NCI-H187 (cell line): Measurements from ENCODE around the gene ZNF665.
"Not testable (repeated sequence)": the region's sequence is repeated elsewhere in the genome, so short reads cannot be mapped to it uniquely, and the experiment has no call there.

Source experiments
- DNase-seq, 2 experiments: peaks; one replicate each; lab custom pipeline; 2025; lab: John Stamatoyannopoulos, UW

The ZNF665 gene

GRCh38 chr19:53192771-53193534, at the start of gene ZNF665:
TSS of gene ZNF665 (minus strand) at chr19:53193358. CDS start at chr19:53182898, 10,460 bp downstream.
- peak; percentile 73 to 92 for DNase-seq

GRCh38 chr19:53237114-53237777, 44.1 kb upstream of the ZNF665 start:
- DNase-seq = no peak

DNA sequence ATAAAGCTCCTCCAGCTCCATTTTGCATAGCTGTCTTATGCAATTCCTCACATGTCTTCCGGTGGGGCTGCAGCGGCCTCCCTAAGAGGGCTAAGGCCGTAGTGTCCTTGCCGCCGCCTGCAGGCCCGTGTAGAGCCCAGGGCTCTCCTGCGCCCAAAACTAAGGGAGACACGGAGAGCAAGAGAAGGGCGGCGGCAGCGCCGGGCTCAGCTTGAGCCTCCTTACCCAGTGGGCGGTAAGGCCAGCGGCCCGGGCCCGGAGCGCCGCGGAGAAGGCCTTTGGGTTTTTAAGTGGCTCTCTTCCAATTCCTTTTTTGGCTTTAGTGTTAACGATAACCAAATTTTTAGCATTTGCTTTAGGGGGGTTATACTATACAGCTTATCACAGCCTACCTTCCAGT, 31.4 kb upstream of the ZNF665 start:
- no peak for DNase-seq

GRCh38 chr19:53222716-53223115, 29.6 kb upstream of the ZNF665 start:
- DNase-seq = not testable (repeated sequence)

- no peak for DNase-seq
These were observed 19.7 kb upstream of the ZNF665 start for GRCh38 chr19:53212703-53213320.

- not testable (repeated sequence) for DNase-seq
These were observed 18.4 kb upstream of the ZNF665 start for GRCh38 chr19:53211554-53211953.

DNA sequence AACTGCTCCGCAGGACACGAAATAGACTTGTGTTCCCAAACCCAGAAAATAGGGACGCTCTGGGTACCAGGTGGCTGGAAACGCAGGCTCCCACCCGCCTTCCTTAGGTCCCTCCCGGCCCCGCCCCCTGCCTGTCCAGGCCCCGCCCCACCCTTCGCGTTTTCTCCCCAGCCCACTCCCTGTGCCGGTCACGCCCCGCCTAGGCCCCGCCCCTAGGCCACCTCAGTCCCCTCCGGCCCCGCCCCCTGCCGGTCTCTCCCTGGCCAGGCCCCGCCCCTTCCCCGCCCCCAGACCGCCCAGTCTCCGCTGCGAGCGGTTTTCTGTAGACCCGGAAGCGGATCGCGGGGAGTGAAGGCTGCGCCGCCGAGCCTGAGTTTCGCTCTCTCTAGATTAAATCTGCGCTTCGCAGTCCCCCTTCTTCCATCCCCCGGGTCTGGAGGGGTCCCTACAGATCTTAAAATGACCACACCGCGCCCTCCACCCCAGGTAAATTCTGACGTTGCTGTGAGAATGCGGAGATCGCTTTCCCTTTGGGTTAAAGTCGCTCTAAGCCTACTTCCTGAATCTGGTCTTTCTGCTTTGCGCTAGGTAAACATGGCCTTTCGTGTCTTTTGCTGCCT, 3.7 kb upstream of the ZNF665 start:
- peak; percentile 96 to 99 for DNase-seq

- peak; percentile 35 to 72 for DNase-seq
These were observed 2.2 kb upstream of the ZNF665 start for GRCh38 chr19:53195265-53195903.

- DNase-seq = peak in 1 of 2 experiments; percentile 54
These were observed 521 bp upstream of the ZNF665 start for GRCh38 chr19:53193535-53194222.

DNA sequence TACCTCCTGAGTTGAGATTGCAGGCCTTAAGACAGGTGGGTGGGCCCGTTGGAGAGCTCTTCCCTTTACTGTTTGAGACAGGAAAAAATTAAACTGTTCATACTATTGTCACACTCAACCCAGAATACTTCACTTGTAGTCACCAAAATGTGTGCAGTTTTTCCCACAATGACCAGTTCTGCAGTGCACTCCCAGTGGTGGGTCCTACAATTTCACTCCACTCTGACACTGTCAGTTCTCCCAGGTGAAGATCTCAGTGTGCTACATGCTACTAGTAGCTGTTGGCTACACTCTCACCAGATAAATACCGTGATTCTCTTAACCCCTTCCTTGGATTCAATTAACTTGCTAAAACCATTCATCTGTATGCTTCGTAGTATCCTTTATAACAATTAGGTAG, 2.9 kb downstream of the ZNF665 start:
- DNase-seq = no peak

DNA sequence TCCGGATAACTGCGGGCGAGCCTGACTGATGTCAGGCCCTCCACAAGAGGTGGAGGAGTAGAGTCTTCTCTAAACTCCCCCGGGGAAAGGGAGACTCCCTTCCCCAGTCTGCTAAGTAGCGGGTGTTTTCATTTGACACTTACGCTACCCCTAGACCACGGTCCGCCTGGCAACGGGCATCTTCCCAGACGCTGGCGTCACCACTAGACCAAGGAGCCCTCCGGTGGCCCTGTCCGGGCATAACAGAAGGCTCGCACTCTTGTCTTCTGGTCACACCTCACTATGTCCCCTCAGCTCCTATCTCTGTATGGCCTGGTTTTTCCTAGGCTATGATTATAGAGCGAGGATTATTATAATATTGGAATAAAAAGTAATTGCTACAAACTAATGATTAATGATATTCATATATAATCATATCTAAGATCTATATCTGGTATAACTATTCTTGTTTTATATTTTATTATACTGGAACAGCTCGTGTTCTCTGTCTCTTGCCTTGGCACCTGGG, 3.4 kb downstream of the ZNF665 start:
- DNase-seq = not testable (repeated sequence)

- DNase-seq = not testable (repeated sequence)
These were observed 7.8 kb downstream of the ZNF665 start for GRCh38 chr19:53185155-53185882.

DNA sequence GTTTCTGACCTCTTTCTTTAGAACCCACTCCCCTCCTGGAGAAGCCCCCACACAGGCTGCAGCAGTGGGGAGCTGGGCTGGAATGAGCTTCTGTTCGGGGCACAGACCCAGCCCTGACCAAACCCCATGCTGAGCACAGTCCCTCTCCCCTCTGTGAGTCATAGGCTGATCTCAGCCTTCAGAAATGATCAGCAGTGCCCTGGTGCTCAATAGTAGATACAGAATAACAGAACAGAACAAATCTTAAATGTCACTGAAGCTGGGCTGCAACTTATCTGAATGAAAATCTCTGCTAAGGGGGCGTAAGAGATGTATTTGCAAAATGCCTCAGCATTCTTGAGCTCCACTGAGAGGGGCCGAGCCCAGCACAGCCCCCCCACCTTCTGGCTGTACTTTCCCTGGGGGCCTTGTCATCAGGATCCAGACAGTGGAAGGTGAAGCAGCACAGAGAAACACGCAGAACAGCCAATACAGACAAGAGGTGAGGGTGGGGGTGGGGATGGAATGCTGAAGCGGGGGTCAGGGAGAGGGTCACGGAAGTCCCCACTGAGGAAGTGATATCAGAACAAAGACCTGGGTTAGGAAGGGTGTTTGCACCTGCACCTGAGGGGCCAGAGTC, 9.9 kb downstream of the ZNF665 start:
- no peak for DNase-seq

DNA sequence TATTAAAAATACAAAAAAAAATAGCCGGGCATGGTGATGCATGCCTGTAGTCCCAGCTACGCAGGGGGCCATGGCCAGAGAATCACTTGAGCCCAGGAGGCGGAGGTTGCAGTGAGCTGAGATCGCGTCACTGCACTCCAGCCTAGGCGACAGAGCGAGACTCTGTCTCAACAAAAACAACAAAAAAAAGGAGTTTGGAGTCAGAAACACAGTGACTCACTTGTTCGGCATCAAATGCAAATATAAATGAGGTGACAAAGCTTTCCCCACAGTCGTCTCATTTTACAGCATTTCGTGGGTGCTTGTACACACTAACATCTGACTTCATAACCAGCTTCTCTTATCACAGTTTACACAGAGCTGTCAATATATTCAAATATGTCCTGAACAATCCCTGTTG, 11.0 kb downstream of the ZNF665 start:
- DNase-seq = no peak

DNA sequence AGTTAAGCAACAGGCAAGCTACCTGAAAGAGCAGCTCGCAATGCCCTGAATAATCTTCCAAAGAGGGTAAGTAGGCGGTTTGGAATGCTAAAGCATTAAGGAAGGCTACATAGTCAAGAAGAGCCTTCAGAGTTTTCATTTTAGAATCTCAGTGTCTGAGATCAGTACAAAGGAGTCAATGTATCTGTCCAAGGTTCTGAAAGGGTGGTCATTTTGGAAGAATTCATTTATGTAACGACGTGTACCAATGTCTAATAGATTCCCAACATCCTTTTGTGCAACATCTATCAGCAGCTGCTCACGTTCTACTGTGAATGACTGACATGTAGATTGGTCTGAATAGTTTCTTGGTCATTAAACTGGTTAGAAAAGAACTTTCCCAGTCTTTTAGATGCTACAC, 15.2 kb downstream of the ZNF665 start:
- DNase-seq = no peak

DNA sequence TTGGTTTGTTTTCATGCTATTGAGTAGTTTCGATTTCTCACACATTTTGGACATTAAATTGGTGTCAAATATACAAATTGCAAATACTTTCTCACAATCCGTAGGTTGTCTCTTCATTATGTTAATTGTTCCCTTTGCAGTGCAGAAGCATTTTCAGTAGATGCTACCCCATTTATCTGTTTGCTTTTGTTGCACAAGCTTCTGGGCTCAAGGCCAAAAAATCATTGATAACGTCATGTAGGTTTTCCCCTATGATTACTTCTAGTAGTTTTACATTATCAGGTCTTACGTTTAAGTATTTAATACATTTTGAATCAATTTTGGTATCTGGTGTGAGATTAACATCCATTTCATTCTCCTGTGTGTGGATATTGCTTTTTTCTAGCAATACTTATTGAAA, 20.3 kb downstream of the ZNF665 start:
- no peak for DNase-seq

DNA sequence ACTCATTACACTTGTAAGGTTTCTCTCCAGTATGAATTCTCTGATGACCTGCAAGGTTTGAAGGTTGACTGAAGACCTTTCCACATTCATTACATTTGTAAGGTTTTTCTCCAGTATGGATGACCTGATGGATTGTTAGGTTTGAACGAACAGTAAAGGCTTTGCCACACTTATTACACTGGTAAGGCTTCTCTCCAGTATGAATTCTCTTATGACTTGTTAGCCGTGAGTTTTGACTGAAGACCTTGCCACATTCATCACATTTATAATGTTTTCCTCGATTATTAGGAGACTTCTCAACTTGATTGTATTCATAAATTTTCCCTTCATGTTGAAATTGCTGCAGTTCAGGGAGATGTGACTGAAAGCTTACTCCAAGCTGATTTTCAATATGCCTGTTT, 27.5 kb downstream of the ZNF665 start:
- no peak for DNase-seq

GRCh38 chr19:53161123-53161522, 32.0 kb downstream of the ZNF665 start:
- no peak for DNase-seq

GRCh38 chr19:53160350-53160749, 32.8 kb downstream of the ZNF665 start:
- DNase-seq = no peak

- DNase-seq = peak in 1 of 2 experiments; percentile 13
These were observed 35.0 kb downstream of the ZNF665 start for GRCh38 chr19:53158119-53158656.
